Nucleus accumbens (tissue), 56 donors: ENCODE results near the gene C6orf62.
"Not testable (repeated sequence)": the region's sequence is repeated elsewhere in the genome, so short reads cannot be mapped to it uniquely, and the experiment has no call there.

ENCODE experiments used
- DNase-seq, 56 donors: peaks; one replicate each; lab custom pipeline; 2025; lab: John Stamatoyannopoulos, UW

Gene C6orf62

DNA sequence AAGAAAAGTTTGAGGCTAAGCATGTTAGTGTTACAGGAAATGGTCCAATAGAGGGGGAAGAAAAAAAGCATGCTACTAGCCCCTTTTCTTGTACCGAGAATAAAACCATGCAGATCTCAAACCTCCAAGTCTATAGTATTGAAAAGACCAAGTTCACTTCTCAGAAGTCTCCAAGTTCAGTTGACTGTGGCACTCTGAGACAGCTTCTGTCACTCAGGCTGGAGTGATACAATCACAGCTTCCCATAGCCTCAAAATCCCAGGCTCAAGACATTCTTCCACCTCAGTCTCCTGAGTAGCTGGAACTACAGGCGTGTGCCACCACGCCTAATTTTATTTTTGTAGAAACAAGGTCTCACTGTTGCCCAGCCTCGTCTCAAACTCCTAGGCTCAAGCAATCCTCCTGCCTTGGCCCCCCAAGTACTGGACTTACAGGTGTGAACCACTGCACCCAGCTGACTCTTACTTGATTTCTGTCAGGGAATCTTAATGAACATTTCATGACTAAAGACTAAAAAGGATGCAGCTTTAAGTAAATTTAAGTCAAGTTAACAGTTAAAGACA is 16.2 kb downstream of the C6orf62 start:
- DNase-seq = no peak

DNA sequence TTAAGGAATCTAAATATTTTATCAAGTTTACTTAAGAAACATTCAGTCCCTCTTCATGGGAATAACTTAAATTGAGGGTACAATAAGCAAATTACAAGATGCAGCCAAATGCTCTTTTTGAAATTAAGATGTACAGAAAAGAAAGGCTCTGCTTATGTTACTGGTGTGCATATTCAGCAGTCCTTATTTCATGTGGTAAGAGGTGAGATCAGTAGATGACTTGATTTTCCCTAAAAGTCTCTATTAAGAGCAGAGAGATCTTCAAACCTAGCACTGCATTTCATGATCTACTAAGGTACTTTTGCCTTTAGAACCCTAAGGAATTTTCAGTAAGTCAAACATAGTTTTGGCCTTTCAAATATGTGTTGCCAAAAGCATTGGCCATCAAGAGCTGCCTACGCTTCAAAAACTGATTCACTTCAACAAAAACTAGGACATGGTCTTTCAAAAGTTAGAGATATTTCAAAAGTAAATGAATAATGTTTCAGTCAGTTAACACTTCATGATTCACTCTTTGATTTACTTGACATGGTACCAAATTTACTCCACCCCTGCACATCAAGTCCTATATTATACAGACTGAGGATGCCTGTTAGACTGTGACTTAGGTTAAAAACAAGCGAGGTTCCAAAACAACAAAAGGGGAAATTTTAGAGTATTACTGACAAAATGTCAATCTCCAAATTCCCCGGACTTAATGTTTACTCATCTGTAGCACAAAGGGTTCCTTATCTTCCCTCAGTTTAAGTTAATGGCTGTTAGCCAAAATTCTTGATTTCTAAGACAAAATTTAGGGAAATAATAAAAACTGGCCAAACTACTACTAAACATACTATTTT is 19.2 kb downstream of the C6orf62 start:
- no peak for DNase-seq

DNA sequence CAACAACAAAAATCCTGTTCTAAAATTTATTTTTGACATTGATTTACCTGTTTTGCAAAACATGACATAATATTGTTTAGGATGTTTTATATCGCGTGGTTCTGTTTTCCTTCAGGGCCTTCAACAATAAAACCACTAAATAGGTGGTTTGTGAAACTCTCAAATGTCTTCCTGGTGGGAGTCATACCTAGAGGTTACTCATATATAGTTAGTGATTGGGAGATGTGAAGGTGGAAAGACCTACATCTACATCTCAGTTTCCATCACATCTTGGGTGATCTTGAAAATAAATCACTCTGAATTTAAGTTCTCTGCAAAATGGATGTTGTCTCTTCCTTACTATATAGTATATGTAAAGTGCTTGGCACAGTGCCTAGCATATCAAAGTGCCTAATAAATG is 22.9 kb downstream of the C6orf62 start:
- no peak for DNase-seq

DNA sequence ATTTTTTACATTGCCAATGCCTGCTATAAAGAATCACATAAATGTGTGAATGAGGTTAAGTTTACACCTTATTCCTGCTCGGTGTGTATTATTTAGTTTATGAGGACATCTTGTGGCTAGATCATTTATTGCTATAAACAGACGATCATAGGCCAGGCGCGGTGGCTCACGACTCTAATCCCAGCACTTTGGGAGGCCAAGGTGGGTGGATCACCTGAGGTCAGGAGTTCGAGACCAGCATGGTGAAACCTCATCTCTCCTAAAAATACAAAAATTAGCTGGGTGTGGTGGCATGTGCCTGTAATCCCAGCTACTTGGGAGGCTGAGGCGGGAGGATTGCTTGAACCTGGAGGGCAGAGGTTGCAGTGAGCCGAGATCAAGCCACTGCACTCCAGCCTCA is 23.3 kb downstream of the C6orf62 start:
- DNase-seq = peak in 7 of 56 donors; percentile 1 to 34 (median 7)

DNA sequence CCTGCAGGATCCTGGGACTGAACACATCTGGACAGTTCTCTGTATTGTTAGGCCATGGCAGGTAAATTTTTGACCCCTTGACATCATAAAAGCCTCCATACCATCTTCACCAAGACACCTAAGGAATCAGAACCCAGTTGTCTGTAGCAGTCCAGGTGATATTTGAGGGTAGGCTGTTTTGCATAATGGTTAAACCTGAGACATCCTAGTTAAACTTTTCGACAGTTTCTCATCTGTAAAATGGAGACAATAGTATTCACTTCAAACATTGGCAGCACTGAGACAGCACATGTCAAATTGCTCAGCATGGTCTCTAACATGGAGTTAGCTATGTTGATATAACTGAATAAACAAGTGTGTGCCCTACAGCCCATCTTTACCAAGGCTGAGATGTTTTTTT is 24.8 kb downstream of the C6orf62 start:
- DNase-seq = no peak

DNA sequence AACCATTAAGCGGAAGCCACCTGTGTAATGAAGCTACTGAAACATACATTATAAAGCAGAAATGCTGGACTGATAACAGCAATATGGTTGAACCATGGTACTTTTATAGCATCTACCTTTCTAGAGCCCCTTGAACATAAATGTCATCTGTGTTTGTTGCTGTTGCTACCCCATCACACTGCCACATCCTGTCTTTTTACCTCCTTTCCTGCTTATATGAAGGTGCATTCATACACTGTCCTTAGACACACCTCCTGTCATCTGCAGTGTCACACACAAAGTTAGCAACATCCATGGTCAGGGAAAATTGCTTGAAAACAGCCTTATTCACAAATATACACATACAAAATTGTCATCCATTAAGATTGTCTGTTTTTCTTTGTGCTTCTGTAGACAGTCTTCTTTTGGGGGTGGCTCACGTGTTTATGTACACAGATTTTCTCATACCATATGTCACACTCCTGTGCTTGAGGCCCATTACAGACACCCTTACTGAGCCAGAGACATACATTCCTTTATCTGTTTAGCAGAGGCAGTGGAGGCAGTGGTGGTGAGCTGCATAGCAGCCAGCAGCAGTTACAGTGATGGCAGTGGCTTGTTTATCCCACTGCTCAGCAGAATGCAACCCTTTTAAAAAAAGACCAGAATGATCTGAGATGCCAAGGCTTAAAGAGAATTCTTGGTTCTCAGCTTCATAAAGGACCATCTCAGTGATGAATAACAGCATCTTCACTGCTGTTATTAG is 25.9 kb downstream of the C6orf62 start:
- no peak for DNase-seq

DNA sequence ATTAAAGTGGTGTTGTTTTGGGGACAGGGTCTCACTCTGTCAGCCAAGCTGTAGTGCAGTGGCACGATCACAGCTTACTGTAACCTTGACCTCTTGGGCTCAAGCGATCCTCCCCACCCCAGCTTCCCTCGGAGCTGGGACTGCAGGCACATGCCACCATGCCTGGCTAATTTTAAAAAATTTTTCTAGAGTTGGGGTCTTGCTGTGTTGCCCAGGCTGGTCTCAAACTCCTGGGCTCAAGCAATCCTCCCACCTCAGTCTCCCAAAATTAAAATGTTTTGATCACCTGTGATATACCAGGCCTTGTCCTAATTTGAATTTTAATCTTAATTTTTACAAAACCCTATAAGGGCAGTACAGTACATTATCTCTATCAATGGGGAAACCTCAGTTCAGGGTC is 26.5 kb downstream of the C6orf62 start:
- DNase-seq = no peak

DNA sequence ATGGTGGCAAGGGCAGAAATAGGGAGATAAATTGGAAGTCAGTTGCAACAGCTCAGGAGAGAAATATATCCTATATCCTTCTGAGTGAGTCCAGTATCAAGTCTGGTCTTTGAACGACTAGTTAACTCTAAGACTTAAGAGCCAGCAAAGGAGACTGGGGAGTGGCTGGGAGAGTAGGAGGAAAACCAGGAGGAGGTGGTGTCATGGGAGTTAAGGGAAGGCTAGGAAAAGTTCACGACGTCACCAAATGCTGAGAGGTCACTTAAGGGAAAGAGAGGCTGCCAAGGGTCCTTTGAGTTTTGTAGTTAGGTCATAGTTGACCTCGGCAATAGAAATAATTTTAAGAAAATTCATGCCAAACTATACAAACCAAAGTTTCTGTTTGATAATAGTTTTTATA is 27.0 kb downstream of the C6orf62 start:
- DNase-seq = no peak

DNA sequence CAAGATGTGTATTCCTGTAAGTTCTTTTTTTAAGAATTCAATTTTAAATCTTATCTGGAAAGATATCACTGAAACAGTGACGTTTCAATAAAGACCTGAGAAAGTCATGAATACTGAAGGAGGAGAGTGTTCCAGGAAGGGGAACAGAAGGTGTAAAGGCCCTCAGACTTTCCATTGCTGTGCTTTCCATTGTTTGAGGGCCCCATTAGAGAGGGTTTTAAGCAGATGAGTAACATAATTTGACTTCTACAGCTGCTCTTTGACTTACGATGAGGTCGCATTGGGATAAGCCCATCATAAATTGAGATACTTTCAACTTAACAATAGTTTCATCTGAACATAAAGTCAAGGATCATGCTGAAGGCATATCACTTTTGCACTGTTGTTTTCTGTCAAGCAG is 27.4 kb downstream of the C6orf62 start:
- DNase-seq = no peak

DNA sequence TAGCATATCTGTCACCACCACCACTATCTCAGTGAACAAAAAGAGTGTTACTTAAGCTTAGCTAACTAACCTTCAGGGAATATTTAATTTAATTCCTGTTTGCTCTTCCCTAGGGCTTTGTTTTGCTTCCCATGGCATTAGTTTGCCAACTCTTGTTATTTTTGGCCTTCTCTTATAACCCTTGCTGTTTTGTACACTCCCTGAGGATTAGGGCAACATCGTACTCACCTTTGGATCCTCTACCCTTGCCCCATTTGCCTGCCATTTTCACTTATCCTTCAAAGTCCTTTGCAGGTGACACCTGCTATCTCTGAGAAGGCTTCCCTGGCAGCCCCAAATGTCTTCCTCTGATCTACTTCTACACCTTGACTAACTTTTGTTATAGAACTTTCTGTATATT is 28.4 kb downstream of the C6orf62 start:
- DNase-seq = no peak

DNA sequence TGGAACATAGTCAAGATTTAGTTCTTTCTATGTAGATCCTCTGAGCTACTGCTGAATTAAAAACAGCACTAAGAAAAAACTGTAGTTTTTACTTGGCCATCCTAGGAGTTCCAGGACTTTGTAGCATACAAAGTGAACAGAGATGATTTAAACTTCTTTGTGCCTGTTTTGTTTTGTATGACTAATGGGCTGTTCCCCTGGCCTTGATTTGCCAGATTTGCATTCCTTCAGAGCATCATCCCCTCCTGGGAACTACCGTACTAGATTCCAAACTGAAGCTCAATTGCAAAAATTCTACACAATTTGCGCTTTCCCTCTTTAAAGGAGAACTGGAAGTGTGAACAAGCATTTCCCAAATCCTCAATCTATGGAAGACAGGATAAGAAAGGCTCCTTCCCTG is 29.0 kb downstream of the C6orf62 start:
- no peak for DNase-seq

DNA sequence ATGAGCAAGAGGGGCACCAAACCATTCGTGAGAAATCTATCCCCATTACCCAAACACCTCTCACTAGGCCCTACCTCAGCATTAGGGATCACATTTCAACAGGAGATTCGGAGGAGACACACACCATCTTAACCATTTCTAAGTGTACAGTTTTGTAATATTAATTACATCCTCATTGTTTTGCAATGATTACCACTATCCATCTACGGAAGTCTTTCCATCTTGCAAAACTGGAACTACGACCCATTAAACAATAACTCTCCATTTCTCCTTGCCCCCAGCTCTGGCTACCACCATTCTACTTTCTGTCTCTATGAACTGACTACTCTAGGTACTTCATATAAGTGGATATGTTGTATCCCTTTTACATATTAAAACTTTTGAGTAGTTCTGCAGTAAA is 32.0 kb downstream of the C6orf62 start:
- DNase-seq = no peak

DNA sequence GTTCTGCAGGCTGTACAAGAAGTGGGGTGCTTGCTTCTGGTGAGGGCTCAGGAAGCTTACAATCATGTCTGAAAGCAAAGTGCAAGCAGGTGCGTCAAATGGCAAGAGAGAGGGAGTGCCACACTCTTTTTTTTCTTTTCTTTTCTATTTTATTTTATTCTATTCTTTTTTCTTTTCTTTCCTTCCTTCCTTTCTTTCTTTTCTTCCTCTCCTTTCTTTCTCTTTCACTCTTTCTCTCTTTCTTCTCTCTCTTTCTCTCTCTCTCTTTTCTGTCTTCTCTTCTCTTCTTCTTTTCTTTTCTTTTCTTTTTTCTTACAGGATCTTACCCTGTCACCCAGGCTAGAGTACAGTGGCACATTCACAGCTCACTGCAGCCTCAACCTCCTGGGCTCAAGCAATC is 32.5 kb downstream of the C6orf62 start:
- DNase-seq = no peak

DNA sequence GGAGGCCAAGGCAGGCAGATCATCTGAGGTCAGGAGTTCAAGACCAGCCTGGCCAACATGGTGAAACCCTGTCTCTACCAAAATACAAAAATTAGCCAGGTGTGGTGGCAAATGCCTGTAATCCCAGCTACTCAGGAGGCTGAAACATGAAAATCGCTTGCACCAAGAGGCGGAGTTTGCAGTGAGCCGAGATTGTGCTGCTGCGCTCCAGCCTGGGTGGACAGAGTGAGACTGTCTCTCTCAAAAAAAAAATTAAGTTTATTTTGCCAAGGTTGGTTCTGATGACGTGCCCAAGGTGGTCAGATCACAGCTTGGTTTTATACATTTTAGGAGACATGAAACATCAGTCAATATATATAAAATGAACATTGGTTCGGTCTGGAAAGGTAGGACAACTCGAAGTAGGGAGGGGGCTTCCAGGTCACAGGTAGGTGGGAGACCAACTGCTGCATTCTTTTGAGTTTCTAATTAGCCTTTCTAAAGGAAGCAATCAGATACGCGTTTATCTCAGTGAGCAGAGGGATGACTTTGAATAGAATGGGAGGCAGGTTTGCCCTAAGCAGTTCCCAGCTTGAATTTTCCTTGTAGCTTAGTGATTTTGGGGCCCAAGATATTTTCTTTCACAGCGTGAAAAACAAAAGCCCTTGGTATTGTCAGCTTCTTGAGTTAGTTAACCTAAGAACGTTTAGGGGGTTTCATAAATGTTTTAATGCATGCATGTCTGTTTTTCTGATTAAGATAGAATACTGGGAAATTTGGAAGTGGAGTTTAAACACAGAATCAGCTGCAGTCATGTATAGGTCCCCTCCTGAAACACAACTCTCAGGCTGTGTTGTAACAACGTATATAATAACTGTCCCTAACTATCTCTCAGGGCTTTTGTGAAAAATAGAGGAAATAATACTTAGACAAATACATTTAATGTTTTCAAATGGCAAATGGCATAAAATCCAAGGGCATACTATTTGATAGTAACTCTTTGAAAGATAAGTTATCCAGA is 35.4 kb downstream of the C6orf62 start:
- DNase-seq = no peak

DNA sequence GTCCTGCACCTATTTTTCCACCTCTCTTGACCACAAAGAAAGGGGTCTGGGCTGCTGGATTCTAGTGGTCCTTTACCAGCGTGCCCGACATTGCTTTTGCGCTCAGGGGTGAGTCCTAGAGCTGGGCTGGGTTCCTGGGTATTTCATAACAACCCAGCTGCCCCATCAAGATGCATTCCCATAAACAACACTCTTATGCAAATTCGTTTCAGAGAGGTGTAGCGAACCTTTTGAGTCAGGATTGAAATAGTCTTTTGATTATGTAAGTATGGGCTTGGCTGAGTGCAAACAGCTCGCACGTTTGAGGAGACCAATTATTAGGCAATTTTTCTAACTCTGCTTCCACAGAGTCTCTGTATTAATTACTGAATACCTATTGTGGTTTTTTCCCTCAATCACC is 38.4 kb downstream of the C6orf62 start:
- DNase-seq = no peak

DNA sequence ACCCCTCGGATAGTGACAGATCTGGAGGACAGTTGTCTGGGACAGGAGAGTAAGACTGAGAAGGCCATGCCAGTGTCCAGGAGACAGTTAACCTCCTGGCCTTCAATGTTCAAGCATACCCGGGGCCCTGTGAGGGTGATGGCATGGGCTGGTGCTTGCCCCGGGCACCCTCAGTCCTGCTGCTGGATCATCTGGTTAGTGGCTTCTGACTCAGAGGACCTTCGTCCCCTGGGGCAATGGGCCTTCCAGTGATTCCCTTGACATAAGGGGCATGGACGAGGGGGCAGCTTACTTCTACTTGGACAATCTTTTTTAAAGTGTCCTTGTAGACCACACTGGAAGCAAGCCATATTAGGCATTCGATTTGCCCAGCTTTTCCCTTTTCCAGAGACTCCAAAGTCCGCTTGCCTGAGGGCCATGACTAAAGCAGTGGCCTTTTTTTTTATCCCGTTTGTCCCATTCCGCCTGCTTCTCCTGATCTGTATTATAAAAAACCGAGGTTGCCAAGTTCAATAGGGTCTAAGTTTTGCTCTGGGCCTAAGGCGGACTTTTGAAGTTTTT is 40.1 kb downstream of the C6orf62 start:
- DNase-seq = not testable (repeated sequence)

DNA sequence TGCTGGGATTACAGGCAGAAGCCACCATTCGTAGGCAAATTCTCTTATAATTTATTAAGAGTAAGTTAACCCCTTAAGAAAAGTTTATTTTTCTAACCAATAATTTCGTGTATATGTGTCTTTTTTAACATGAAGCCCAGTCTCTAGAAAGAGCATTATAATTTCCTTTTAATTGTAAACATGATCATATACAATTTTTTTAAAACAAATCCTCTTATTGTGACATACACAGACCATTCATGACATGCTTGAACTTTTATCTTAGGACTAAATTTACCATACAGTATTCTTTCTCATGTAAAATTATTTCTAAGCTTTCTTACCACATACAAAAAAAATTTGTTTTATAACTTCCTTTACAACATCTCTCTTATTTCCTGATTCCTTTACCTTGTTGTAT is 45.3 kb downstream of the C6orf62 start:
- no peak for DNase-seq

DNA sequence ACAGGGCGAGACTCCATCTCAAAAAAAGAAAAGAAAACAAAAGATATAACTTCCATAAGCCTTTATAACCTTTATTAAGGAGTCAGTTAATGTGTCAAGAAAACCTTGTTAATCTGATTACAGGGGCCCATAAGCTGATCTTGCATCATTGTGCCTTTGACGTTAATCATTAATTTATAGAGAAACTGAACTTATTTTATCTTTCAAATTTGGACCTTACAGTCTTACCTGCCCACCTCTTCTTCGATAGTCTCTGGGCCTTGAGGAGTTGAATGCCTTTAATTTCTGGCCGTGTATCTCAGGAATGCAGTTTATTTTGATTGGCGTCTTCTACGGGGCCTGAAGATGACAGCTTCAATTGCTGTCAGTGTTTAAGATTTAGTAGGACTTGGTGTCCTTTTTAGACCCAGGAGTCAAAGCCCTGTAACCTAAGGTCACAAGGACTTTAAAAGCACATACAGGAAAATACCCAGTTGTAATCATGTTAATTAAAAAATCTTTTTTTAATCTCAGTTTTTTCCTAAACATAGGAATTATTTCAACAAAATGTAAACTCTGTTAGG is 46.3 kb downstream of the C6orf62 start:
- no peak for DNase-seq

DNA sequence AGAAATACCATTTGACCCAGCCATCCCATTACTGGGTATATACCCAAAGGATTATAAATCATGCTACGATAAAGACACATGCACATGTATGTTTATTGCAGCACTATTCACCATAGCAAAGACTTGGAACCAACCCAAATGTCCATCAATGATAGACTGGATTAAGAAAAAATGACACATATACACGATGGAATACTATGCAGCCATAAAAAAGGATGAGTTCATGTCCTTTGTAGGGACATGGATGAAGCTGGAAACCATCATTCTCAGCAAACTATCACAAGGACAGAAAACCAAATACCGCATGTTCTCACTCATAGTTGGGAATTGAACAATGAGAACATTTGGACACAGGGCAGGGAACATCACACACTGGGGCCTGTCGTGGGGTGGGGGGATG is 47.9 kb downstream of the C6orf62 start:
- DNase-seq = not testable (repeated sequence)

DNA sequence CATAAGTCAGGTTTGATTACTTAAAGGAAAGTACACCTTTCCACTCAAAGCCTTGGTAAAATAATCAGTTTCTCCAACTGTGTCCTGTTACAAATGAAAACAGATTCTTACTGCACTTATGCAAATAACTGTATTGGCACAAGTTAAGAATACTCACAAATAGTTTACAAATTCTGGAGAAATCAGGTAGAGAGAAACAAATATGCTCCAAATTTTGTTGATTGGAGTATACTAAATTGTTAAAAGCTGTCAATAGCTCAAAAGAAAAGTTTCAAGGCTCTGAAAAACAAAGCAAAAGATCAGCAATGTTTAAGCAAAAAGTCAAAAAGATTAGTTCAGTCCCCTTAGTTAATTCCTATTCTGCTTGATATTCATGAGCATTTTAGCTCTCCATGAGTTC is 48.5 kb downstream of the C6orf62 start:
- not testable (repeated sequence) for DNase-seq
